ENCODE data around the gene RASGRP2.

RASGRP2 gene

DNA sequence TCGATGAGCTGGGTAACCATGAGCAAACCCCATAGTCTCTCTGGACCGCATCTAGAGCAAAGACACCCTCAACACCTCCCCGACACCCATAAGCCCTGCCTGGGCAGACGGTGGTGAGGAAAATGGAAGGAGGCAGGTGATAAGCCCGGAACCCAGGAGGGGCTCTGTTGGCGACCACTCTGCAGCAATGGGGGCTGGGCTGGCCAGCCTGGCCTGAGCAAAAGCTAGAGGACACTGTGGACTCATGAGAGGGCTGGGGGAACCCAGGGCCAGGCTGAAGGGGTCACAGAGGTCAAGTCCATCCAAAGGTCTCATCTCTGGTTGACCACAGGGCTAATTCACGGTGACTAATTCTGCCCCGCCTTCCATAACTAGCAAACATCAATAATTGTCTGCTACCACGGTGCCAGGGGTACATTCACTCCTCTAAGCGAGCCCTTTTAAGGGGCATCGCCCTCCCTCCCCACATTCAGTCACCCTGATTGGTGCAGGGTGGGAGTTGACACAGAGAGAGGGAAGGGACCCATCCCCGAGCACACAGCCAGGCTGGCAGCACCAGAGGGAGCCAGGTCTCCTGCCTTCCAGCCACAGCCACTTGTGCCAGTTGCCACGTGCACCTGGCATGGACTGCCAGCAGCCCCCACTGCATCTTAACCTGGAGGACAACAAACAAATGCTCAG lies 11.9 kb upstream of the RASGRP2 start:
- DNase-seq: no peak

DNA sequence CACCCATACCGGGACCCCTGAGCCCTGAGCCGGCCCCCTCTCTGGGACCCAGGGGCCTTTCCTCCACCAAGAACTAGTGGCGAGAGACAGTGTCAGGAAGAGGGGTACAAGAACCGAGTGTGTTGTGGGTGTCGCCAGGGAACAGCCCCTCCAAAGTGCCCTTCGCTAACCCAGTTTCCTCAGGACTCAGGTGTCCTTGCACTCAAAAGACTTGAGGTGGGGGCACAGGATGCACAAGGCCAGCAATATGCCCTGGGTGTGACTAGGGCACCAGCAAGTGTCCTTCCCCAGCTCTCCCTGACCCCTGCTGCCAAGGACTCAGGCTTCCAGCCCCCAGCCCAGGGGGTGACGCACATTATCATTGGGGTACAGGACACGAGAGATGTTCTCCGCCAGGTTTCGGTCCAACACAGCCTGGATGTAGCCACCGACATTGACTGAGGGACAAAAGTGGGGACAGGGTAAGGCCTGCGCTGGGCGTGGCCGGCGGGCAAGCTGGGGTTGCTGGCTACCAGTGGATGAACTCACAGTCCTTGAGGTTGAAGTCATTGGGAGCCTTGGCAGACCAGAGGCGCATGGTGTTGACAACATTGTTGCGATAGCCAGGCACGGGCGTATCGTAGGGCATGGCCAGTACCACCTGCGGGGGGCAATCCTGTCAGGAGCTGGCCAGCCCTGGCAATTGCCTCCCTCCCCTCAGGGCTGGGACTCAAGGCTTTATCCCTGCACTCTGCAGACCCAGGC lies 11.1 kb upstream of the RASGRP2 start:
- DNase-seq: no peak

DNA sequence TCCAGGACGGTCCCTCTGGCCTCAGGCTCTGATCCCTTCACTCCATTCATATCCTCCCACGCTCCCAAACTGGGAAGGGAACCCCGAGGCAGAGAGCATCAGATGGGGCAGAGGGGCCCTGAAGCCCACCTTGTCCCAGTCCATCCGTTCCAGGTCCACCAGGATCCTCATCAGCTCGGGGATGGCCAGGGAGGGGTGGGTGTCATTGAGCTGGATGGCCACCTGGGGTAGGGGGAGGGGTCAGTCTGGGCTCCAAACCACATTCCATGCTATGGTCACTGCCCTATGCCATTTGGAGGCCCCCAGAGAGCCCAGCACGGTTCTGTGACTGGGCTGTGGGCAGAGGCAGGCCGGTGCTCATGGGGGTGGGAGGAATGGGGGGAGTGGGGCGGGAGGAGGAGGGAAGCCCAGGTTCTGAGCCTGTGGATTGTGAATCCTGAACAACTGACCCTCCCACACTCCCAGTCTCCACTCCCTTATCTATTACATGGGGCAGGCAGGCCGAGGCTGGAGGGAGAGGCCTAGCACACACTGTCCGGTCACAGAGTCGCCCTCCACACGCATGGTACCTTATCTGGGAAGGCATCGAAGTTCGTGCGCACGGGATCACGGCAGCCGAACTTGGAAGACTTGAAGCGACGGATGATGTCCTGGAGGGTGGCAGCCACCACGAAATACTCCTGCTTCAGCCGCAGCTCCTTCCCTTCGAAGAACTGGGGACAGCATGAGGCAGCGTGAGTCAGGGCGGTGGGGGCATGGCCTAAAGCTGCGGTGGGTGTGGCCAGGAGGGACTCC lies 10.4 kb upstream of the RASGRP2 start:
- no peak for DNase-seq

DNA sequence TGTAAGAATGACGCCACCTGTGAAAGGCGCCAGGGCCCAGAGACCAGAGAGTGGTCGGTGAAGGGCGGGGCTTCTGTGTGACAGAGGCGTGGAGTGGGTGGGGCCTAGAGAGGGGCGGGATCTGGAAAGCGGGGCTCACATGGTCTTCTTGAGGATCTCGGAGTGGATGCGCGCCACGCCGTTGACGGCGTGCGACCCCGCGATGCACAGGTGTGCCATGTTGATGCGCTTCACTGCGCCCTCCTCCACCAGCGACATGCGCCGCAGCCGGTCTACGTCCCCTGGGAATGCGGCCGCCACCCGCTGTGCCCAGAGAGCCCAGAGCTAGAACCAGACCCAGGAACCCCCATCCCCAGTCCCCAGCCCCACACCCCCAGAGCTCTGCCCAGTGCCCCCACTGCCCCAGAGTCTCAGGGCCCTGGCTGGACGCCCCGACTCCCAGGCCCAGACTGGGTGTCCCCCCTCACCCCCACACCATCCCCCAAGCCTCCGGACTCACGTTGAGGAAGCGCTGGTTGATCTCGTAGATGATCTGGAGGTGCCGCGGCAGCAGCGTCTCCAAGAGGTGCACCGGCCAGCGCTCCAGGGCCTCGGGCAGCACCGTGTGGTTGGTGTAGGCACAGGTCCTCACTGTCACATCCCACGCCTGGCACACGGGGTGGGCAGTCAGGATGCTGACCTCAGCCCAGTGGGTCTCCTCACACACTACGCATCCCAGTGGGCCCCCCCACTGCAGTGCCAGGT lies 9.6 kb upstream of the RASGRP2 start:
- DNase-seq: no peak

- no peak for DNase-seq
Measured at GRCh38 chr11:64753019-64753379, 9.1 kb upstream of the RASGRP2 start.

GRCh38 chr11:64752175-64752970 lies 8.4 kb upstream of the RASGRP2 start:
- DNase-seq: no peak

DNA sequence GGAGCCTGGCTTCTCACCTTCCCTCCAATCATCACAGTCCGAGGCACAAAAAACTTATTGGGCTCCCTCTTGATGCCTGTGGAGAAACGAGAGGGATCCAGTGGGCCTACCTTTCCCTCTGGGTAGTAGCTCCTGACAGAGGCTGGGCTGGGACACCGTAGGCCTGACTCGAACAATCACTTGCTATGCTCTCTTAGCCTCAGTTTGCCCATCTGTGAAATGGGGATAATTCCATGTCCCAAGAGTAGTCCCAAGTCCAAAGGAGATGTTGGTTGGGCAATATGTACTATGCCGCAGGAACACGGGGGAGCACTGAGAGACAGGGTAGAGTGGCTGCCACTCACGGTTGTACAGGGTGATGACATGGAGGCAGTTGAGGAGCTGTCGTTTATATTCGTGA lies 7.6 kb upstream of the RASGRP2 start:
- DNase-seq: no peak

- no peak for DNase-seq
Measured at GRCh38 chr11:64751136-64751535, 7.2 kb upstream of the RASGRP2 start.

DNA sequence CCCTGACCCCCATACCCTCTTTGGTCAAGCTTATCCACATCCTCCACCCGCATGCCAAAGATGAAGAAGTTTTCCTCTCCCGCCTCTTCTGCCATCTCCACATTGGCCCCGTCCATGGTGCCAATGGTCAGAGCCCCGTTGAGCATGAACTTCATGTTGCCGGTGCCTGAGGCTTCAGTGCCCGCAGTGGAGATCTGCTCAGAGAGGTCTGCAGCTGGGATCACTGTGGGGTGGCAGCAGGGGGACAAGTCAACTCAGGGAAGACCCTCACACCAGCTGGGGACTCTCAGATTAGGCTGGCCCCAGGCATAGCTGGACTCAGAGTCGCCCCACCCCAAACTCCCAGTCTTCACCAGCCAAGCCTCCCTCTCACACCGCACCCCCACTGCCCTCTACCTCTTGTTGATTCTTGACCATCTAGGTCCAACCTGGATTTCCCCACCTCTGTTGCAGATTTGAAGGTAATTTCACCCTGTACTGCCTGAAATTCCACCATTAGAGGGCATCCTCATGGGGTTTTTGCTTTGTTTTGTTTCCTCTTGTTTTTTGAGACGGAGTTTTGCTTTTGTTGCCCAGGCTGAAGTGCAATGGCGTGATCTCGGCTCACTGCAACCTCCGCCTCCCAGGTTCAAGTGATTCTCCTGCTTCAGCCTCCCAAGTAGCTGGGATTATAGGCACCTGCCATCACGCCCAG lies 6.6 kb upstream of the RASGRP2 start:
- DNase-seq: no peak

- no peak for DNase-seq
Measured at GRCh38 chr11:64747961-64748665, 4.2 kb upstream of the RASGRP2 start.

- DNase-seq: no peak
Measured at GRCh38 chr11:64746486-64746885, 2.5 kb upstream of the RASGRP2 start.

DNA sequence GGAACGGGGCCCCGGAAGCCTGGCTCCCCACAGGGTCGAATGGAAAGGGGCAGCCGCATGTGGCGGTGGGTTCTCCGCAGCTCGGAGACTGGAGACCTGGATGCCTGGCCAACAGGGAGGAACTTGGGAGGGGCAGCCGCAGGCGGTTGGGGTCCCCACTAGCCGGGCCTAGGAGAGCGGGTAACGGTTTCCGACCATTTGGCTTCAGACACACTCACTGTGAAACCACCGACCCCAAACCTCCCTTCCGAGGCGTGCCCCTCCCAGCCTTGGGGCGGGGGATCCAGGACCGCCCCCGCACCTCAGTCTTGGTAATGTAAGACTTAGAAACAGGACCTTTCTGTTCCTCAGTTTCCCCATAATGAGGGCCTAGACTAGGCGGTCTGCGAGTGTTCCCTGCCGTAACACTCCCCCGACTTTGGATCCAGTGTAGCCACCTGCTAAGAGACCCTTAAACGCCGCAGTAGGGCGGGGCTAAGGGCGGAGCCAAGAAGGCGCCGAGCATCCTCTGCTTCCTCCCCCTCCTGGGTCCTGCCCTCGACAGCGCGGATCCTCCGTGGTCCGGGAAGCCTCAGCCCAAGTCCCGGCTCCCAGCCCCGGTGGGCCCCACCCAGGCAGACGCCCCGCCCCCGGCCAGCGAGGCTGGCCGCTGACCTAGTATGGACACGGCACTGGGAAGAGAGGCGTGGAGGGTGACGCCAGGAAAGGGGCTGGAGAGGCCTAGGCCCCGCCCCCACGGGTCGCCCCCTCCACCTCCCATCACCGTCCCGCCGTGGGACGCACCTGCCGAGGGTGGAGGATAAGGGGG lies 1.8 kb upstream of the RASGRP2 start:
- DNase-seq: peak; percentile 38 to 65 (median 46)

DNA sequence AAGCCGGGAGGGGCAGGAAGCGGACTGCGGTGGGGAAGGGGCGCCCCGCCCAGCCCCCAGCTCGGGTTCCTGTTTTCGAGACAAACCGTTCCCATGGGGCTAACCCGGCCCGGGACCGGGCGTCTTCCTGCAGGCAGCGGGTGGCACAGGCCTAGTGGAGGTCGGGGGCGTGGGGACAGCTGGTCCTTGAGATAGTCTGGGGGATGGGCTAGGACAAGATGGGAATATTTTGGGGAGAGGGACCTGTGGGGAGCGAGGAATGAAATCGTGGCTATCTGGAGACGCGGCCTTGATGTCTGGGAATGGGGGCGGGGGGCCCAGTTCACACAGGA lies 1.2 kb upstream of the RASGRP2 start:
- peak; percentile 61 to 81 (median 74) for DNase-seq

- DNase-seq: no peak
Measured at GRCh38 chr11:64744544-64745188, 724 bp upstream of the RASGRP2 start.

GRCh38 chr11:64742889-64743590 lies 902 bp downstream of the RASGRP2 start:
- peak; percentile 73 to 88 (median 85) for DNase-seq

GRCh38 chr11:64742087-64742888 lies 1.7 kb downstream of the RASGRP2 start:
- peak in 3 of 4 experiments; percentile 40 to 58 (median 56) for DNase-seq

- no peak for DNase-seq
Measured at GRCh38 chr11:64741375-64742086, 2.4 kb downstream of the RASGRP2 start.
